GM12878 (cell line): Measurements from ENCODE around the gene TRAPPC6A. TPM values are rescaled to one million over a fixed set of nuclear protein-coding genes. Genes with fewer than 3 reads are reported as not detected.

Experiments used
- ATAC-seq: fragments of 200-7000 bp; cut with Tn5 transposase; 3 replicates; pipeline ENCODE4 v1.9.1; 2020; ENCODE audit warnings: mild to moderate bottlenecking, moderate library complexity
- BruUV-seq: library from RNA; stranded (reverse); fragments of 400-500 nt; replicated peaks from 2 replicates; lab custom pipeline; 2021; lab: Mats Ljungman, UMichigan
- CTCF ChIA-PET: fragments of 300-600 bp; sonication (Branson Sonifier 250); formaldehyde crosslinking; extraction: SDS; loops from one replicate; lab custom pipeline; 2021; ENCODE audit warnings: inconsistent platforms; lab: Yijun Ruan, JAX
- POLR2A ChIA-PET: fragments of 350-600 bp; formaldehyde crosslinking; extraction: SDS; loops from one replicate; lab custom pipeline; 2021; ENCODE audit warnings: inconsistent platforms; lab: Charles Lee
- RAD21 ChIA-PET: fragments of 300-600 bp; sonication (Branson Sonifier 250); formaldehyde crosslinking; loops from one replicate; lab custom pipeline; 2023; ENCODE audit warnings: antibody characterized with exemption; ENCODE audit not compliant: unreplicated experiment; lab: Charles Lee
- SMC1A ChIA-PET: fragments of 300-600 bp; sonication (Branson Sonifier 250); formaldehyde crosslinking; loops from one replicate; lab custom pipeline; 2023; ENCODE audit not compliant: unreplicated experiment, uncharacterized antibody; lab: Charles Lee
- DNase-seq: peaks from one replicate; pipeline ENCODE4 v3.0.0-alpha.2; 2011; ENCODE audit warnings: low read depth, low spot score
- FAIRE-seq: peaks from 3 replicates; lab custom pipeline; 2011; peaks lifted over from hg19 to GRCh38; lab: Jason Lieb, UNC
- H2AFZ ChIP-seq: 2 replicates; pipeline ENCODE4 v1.6.0; 2011; ENCODE audit warnings: low read depth, low read length, control low read depth; ENCODE audit not compliant: control insufficient read depth
- H3K27ac ChIP-seq: 2 replicates; pipeline ENCODE4 v1.5.1; 2011; ENCODE audit warnings: control low read depth; ENCODE audit not compliant: control insufficient read depth, insufficient read depth
- H3K27me3 ChIP-seq, 2 experiments: replicated peaks in 1 of 2; 2 replicates each; pipeline versions ENCODE4 v1.6.0 to v1.6.1; 2011; ENCODE audit warnings: low read length in 1 of 2; ENCODE audit not compliant: control insufficient read depth in 2 of 2, insufficient read depth in 2 of 2
- H3K36me3 ChIP-seq, 2 experiments: 2 replicates each; pipeline ENCODE4 v1.5.1; 2011; ENCODE audit warnings: low read length in 1 of 2; ENCODE audit not compliant: control insufficient read depth in 2 of 2, insufficient read depth in 2 of 2
- H3K4me1 ChIP-seq: 2 replicates; pipeline ENCODE4 v1.6.1; 2011; ENCODE audit warnings: mild to moderate bottlenecking, low read length, moderate library complexity, mixed read lengths; ENCODE audit not compliant: control insufficient read depth, insufficient read depth
- H3K4me2 ChIP-seq: 2 replicates; pipeline ENCODE4 v1.6.0; 2011; ENCODE audit warnings: control low read depth; ENCODE audit not compliant: control insufficient read depth, insufficient read depth
- H3K4me3 ChIP-seq: fragments of 200-600 bp; sonication (generic); 2 replicates; pipeline ENCODE4 v1.5.1; 2016
- H3K79me2 ChIP-seq: 2 replicates; pipeline ENCODE4 v1.6.0; 2011; ENCODE audit warnings: low read length; ENCODE audit not compliant: control insufficient read depth, insufficient read depth
- H3K9ac ChIP-seq: 2 replicates; pipeline ENCODE4 v1.8.0; 2011; ENCODE audit warnings: low read length, control low read depth, mixed read lengths; ENCODE audit not compliant: control insufficient read depth, insufficient read depth
- H3K9me3 ChIP-seq: replicated peaks from 3 replicates; pipeline ENCODE4 v1.5.1; 2011; ENCODE audit warnings: mild to moderate bottlenecking, low read length; ENCODE audit not compliant: control insufficient read depth, insufficient read depth
- H4K20me1 ChIP-seq: 2 replicates; pipeline ENCODE4 v1.6.0; 2011; ENCODE audit not compliant: control insufficient read depth, insufficient read depth
- ATF7 ChIP-seq: fragments of 450-650 bp; IDR thresholded peaks from 2 replicates; pipeline ENCODE4 v1.6.1; 2016; ENCODE audit warnings: low read depth, mild to moderate bottlenecking
- BACH1 ChIP-seq: fragments of 450-650 bp; IDR thresholded peaks from 2 replicates; pipeline ENCODE4 v1.6.1; 2017; ENCODE audit warnings: mild to moderate bottlenecking, borderline replicate concordance
- BRCA1 ChIP-seq: IDR thresholded peaks from 2 replicates; pipeline ENCODE4 v1.6.1; 2011; ENCODE audit warnings: low read depth, low read length, improper control_type of control experiment
- CHD1 ChIP-seq: IDR thresholded peaks from 2 replicates; pipeline ENCODE4 v1.6.1; 2012; ENCODE audit warnings: low read depth, low read length, improper control_type of control experiment
- ETV6 ChIP-seq, 2 experiments: fragments of 450-650 bp in 1 of 2; IDR thresholded peaks in 1 of 2; conservative IDR thresholded peaks in 1 of 2; 2 replicates each; pipeline ENCODE4 v1.6.1; 2014; ENCODE audit warnings: antibody characterized with exemption in 1 of 2, borderline replicate concordance in 1 of 2, low read depth in 1 of 2, mild to moderate bottlenecking in 1 of 2, moderate library complexity in 1 of 2
- MEF2B ChIP-seq: fragments of 450-650 bp; IDR thresholded peaks from 2 replicates; pipeline ENCODE4 v1.6.1; 2018; ENCODE audit warnings: mild to moderate bottlenecking, moderate library complexity; ENCODE audit not compliant: partially characterized antibody, poor library complexity, severe bottlenecking
- NFIC ChIP-seq: IDR thresholded peaks from 2 replicates; pipeline ENCODE4 v1.6.1; 2012; ENCODE audit warnings: low read depth, mild to moderate bottlenecking, inconsistent platforms, low read length, moderate library complexity
- POLR2AphosphoS2 ChIP-seq: IDR thresholded peaks from 2 replicates; pipeline ENCODE4 v1.6.1; 2011; ENCODE audit warnings: low read depth, mild to moderate bottlenecking, low read length, improper control_type of control experiment, moderate library complexity
- SMAD1 ChIP-seq: fragments of 450-650 bp; IDR thresholded peaks from 2 replicates; pipeline ENCODE4 v1.6.1; 2018; ENCODE audit warnings: mild to moderate bottlenecking, low read depth; ENCODE audit not compliant: partially characterized antibody
- SMC3 ChIP-seq: IDR thresholded peaks from 2 replicates; pipeline ENCODE4 v1.6.1; 2011; ENCODE audit warnings: low read length, improper control_type of control experiment, borderline replicate concordance
- STAT1 ChIP-seq: fragments of 450-650 bp; conservative IDR thresholded peaks from 2 replicates; pipeline ENCODE4 v1.6.1; 2014; ENCODE audit warnings: antibody characterized with exemption, mild to moderate bottlenecking
- TBL1XR1 ChIP-seq: IDR thresholded peaks from 2 replicates; pipeline ENCODE4 v1.6.1; 2012; ENCODE audit warnings: low read depth, low read length, improper control_type of control experiment
- ZNF207 ChIP-seq: fragments of 450-650 bp; IDR thresholded peaks from 2 replicates; pipeline ENCODE4 v1.6.1; 2014; ENCODE audit warnings: antibody characterized with exemption, mild to moderate bottlenecking, borderline replicate concordance
- WGBS: methylation state at CpG from one replicate; pipeline ENCODE4 v1.1.6; 2016; ENCODE audit warnings: low lambda C conversion rate; ENCODE audit not compliant: insufficient replicate concordance, insufficient coverage; ENCODE audit errors: missing lambda C conversion rate; 5-methylcytosine and 5-hydroxymethylcytosine counted together
- in situ Hi-C: fragments of 300-500 bp; cut with MboI; formaldehyde crosslinking; loops from 9 replicates; pipeline ENCODE4 v1.14.3; 2018; ENCODE audit warnings: mixed read lengths
- intact Hi-C: fragments of 100-400 bp; cut with micrococcal nuclease; formaldehyde crosslinking; loops from one replicate; pipeline ENCODE4 v1.14.2; 2022; ENCODE audit not compliant: unreplicated experiment
- polyA plus RNA-seq, 11 experiments: library from polyadenylated mRNA; depleted of rRNA in 4 of 11; unstranded in 6 of 11; stranded (reverse) in 5 of 11; fragments of >200 nt; fragmentation: Nextera tagmentation in 4 of 11; fragmentation: Illumina TruSeq in 1 of 11; extraction: Ambion mirVana in 4 of 11; extraction: Trizol in 1 of 11; gene quantifications; 1 replicate in 1 of 11; 2 replicates in 10 of 11; pipeline versions ENCODE4 v1.2.1 to v1.2.3, GENCODE V29; 2011 to 2016; ENCODE audit warnings: inconsistent platforms in 2 of 11, missing spikeins in 2 of 11, low read depth in 1 of 11
- total RNA-seq, 4 experiments: library from RNA; depleted of rRNA in 3 of 4; stranded (reverse); fragments of >200 nt in 3 of 4; fragmentation: Illumina TruSeq in 1 of 4; extraction: Trizol in 1 of 4; gene quantifications; 2 replicates each; pipeline versions ENCODE4 v1.2.1 to v1.2.3, GENCODE V29; 2013 to 2021
- TF ChIP-seq, protein P1 (sequence below): fragments of 450-650 bp; IDR thresholded peaks from 2 replicates; pipeline ENCODE4 v1.6.1; 2016; ENCODE audit warnings: mild to moderate bottlenecking
- TF ChIP-seq, protein P2 (sequence below): IDR thresholded peaks from 2 replicates; pipeline ENCODE4 v1.6.1; 2012; ENCODE audit warnings: improper control_type of control experiment, low read depth, low read length; ENCODE audit not compliant: insufficient replicate concordance
- TF ChIP-seq, protein P3 (sequence below): fragments of 450-650 bp; IDR thresholded peaks from 2 replicates; pipeline ENCODE4 v1.6.1; 2014; ENCODE audit warnings: mild to moderate bottlenecking

The TRAPPC6A gene
- total and polyA plus RNA-seq, 10 of the 15 experiments (the other 5 are each of a cell fraction or from before 2014, with no cell fraction given): 1.8 to 83.9 (median 35.8) TPM

DNA sequence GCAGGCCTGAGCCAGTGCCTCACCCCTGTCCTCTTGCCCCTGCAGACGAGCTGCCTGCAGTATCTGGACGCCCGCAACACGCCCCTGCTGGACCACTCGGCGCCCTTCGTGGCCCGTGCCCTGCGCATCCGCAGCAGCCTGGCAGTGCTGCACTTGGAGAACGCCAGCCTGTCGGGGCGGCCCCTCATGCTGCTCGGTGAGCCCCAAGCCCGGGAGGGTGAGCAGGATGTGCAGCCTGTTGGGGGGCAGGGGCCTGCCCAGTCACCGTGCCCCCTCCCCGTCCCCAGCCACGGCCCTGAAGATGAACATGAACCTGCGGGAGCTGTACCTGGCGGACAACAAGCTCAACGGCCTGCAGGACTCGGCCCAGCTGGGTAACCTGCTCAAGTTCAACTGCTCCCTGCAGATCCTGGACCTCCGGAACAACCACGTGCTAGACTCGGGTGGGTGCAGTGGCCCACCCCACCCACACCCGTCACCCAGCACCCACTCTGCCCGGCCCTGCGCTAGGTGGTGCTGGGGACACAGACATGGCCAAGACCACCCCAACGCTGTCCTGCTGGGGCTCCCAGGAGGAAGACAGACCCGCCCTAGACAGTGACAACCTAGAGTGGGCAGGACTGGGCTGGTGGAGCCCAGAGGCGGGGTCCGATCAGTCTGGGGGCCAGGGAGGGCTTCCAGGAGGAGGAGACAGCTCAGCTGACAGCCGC lies 35.9 kb downstream of the TRAPPC6A start:
- in situ Hi-C loops: no loop called here
- DNase-seq (no peak), FAIRE-seq (no peak), ATAC-seq (no peak)
- H2AFZ ChIP-seq: no peak overlapping the region
- 84% methylated on average over 25 of the region's 33 CpGs for WGBS
- no peak overlapping the region for H3K9ac ChIP-seq
- H3K9me3 ChIP-seq: no peaks in the 10 kb centered on the region
- ChIA-PET POLR2A (no interaction called here), RAD21 (no interaction called here), CTCF (no interaction called here), SMC1A (no interaction called here)
- H3K4me1 ChIP-seq: peaks cover 14% of the 10 kb centered on the region
- peaks cover 9% of the 10 kb centered on the region for H3K79me2 ChIP-seq
- H3K4me2 ChIP-seq: no peak overlapping the region
- no TSS peak for BruUV-seq
- intact Hi-C loops: no loop called here
- H3K27ac ChIP-seq: no peak overlapping the region
- peaks cover 0 to 32% of the 10 kb centered on the region in 2 experiments; a peak in 3 of 4 replicates for H3K36me3 ChIP-seq
- H4K20me1 ChIP-seq: no peaks in the 10 kb centered on the region
- H3K4me3 ChIP-seq: no peak overlapping the region
- no peaks in the 10 kb centered on the region for H3K27me3 ChIP-seq
- TF ChIP-seq SMC3: no peak
- no peak for TF ChIP-seq STAT1
- TF ChIP-seq, protein P1, sequence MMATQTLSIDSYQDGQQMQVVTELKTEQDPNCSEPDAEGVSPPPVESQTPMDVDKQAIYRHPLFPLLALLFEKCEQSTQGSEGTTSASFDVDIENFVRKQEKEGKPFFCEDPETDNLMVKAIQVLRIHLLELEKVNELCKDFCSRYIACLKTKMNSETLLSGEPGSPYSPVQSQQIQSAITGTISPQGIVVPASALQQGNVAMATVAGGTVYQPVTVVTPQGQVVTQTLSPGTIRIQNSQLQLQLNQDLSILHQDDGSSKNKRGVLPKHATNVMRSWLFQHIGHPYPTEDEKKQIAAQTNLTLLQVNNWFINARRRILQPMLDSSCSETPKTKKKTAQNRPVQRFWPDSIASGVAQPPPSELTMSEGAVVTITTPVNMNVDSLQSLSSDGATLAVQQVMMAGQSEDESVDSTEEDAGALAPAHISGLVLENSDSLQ: no peak
- TF ChIP-seq CHD1: no peak
- no peak for TF ChIP-seq NFIC
- TF ChIP-seq SMAD1: no peak
- TF ChIP-seq, protein P2, sequence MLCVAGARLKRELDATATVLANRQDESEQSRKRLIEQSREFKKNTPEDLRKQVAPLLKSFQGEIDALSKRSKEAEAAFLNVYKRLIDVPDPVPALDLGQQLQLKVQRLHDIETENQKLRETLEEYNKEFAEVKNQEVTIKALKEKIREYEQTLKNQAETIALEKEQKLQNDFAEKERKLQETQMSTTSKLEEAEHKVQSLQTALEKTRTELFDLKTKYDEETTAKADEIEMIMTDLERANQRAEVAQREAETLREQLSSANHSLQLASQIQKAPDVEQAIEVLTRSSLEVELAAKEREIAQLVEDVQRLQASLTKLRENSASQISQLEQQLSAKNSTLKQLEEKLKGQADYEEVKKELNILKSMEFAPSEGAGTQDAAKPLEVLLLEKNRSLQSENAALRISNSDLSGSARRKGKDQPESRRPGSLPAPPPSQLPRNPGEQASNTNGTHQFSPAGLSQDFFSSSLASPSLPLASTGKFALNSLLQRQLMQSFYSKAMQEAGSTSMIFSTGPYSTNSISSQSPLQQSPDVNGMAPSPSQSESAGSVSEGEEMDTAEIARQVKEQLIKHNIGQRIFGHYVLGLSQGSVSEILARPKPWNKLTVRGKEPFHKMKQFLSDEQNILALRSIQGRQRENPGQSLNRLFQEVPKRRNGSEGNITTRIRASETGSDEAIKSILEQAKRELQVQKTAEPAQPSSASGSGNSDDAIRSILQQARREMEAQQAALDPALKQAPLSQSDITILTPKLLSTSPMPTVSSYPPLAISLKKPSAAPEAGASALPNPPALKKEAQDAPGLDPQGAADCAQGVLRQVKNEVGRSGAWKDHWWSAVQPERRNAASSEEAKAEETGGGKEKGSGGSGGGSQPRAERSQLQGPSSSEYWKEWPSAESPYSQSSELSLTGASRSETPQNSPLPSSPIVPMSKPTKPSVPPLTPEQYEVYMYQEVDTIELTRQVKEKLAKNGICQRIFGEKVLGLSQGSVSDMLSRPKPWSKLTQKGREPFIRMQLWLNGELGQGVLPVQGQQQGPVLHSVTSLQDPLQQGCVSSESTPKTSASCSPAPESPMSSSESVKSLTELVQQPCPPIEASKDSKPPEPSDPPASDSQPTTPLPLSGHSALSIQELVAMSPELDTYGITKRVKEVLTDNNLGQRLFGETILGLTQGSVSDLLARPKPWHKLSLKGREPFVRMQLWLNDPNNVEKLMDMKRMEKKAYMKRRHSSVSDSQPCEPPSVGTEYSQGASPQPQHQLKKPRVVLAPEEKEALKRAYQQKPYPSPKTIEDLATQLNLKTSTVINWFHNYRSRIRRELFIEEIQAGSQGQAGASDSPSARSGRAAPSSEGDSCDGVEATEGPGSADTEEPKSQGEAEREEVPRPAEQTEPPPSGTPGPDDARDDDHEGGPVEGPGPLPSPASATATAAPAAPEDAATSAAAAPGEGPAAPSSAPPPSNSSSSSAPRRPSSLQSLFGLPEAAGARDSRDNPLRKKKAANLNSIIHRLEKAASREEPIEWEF: no peak
- no peak for TF ChIP-seq ATF7
- TF ChIP-seq ZNF207: no peak
- TF ChIP-seq TBL1XR1: no peak
- TF ChIP-seq ETV6 (conservative IDR thresholded peaks at IDR 0.05 in 1 of 2, IDR thresholded peaks at IDR 0.05 in 1 of 2; ENCODE audit: borderline replicate concordance in 1 of 2, low read depth in 1 of 2): no peak
- TF ChIP-seq MEF2B: no peak
- no peak for TF ChIP-seq BACH1
- TF ChIP-seq, protein P3, sequence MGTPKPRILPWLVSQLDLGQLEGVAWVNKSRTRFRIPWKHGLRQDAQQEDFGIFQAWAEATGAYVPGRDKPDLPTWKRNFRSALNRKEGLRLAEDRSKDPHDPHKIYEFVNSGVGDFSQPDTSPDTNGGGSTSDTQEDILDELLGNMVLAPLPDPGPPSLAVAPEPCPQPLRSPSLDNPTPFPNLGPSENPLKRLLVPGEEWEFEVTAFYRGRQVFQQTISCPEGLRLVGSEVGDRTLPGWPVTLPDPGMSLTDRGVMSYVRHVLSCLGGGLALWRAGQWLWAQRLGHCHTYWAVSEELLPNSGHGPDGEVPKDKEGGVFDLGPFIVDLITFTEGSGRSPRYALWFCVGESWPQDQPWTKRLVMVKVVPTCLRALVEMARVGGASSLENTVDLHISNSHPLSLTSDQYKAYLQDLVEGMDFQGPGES: no peak
- no peak for TF ChIP-seq BRCA1
- no peak for TF ChIP-seq POLR2AphosphoS2
